ENCODE measurements around the gene PCAT7.
"Not testable (repeated sequence)": the region's sequence is repeated elsewhere in the genome, so short reads cannot be mapped to it uniquely, and the experiment has no call there.

The PCAT7 gene

GRCh38 chr9:94564279-94564678, 9.4 kb downstream of the PCAT7 start:
- DNase-seq, result not testable (repeated sequence)

GRCh38 chr9:94566550-94566949, 11.7 kb downstream of the PCAT7 start:
- DNase-seq, result no peak

- DNase-seq, result no peak
These were observed 12.4 kb downstream of the PCAT7 start for GRCh38 chr9:94567271-94567670.

GRCh38 chr9:94568250-94568889, 13.5 kb downstream of the PCAT7 start:
- DNase-seq, result no peak

- DNase-seq, result no peak
These were observed 14.3 kb downstream of the PCAT7 start for GRCh38 chr9:94568972-94569712.

GRCh38 chr9:94576131-94576530, 21.2 kb downstream of the PCAT7 start:
- no peak for DNase-seq

GRCh38 chr9:94577036-94577435, 22.2 kb downstream of the PCAT7 start:
- DNase-seq, result no peak

GRCh38 chr9:94577571-94577970, 22.7 kb downstream of the PCAT7 start:
- no peak for DNase-seq

GRCh38 chr9:94581728-94582127, 26.8 kb downstream of the PCAT7 start:
- DNase-seq, result no peak

GRCh38 chr9:94584555-94584954, 29.7 kb downstream of the PCAT7 start:
- no peak for DNase-seq

GRCh38 chr9:94586316-94586715, 31.4 kb downstream of the PCAT7 start:
- DNase-seq, result no peak

GRCh38 chr9:94586814-94587213, 31.9 kb downstream of the PCAT7 start:
- DNase-seq, result no peak

GRCh38 chr9:94588681-94589080, 33.8 kb downstream of the PCAT7 start:
- no peak for DNase-seq

GRCh38 chr9:94591046-94591545, 36.2 kb downstream of the PCAT7 start:
- DNase-seq, result not testable (repeated sequence)

GRCh38 chr9:94591876-94592275, 37.0 kb downstream of the PCAT7 start:
- no peak for DNase-seq

GRCh38 chr9:94592683-94593082, 37.8 kb downstream of the PCAT7 start:
- not testable (repeated sequence) for DNase-seq

- no peak for DNase-seq
These were observed 38.8 kb downstream of the PCAT7 start, which contains the start of gene FBP2 for GRCh38 chr9:94593459-94594345. FBP2 (minus strand) TSS chr9:94593824; CDS start chr9:94593726, 98 bp downstream.

- no peak for DNase-seq
These were observed 44.2 kb downstream of the PCAT7 start for GRCh38 chr9:94599102-94599501.

GRCh38 chr9:94600258-94600657, 45.4 kb downstream of the PCAT7 start:
- no peak for DNase-seq

GRCh38 chr9:94600715-94601114, 45.8 kb downstream of the PCAT7 start:
- no peak for DNase-seq

- DNase-seq, result no peak
These were observed 47.8 kb downstream of the PCAT7 start for GRCh38 chr9:94602666-94603065.

- peak; percentile 60 to 68 for DNase-seq
These were observed 48.6 kb downstream of the PCAT7 start for GRCh38 chr9:94603259-94604160.

Measured in activated CD4-positive, alpha-beta T cell treated with anti-CD3 and anti-CD28 coated beads, Interleukin-2, amount 50 U/mL, for 4 hours (primary cell).